Uterus (tissue), 4 donors: ENCODE measurements around the gene MRPL19. TPM values are rescaled to one million over a fixed set of nuclear protein-coding genes. Genes with fewer than 3 reads are reported as not detected.
"Not testable (repeated sequence)": the region's sequence is repeated elsewhere in the genome, so short reads cannot be mapped to it uniquely, and the experiment has no call there.

Experiments used
- DNase-seq, 2 donors: peaks; one replicate each; pipeline ENCODE4 v3.0.0-alpha.2; 2019 to 2020
- H3K27ac ChIP-seq, 2 donors: fragments of 200-600 bp; sonication (generic); 1 replicate in 1 of 2; 2 replicates in 1 of 2; pipeline ENCODE4 v1.5.1; 2016 to 2018
- H3K27me3 ChIP-seq, 2 donors: fragments of 200-600 bp; sonication (generic); one replicate each; pipeline ENCODE4 v1.5.1; 2018 to 2019; ENCODE audit warnings: control low read depth in 1 of 2
- H3K36me3 ChIP-seq, 2 donors: fragments of 200-600 bp; sonication (generic); one replicate each; pipeline ENCODE4 v1.5.1; 2019; ENCODE audit warnings: control low read depth in 1 of 2
- H3K4me1 ChIP-seq, 2 donors: fragments of 200-600 bp; sonication (generic); one replicate each; pipeline ENCODE4 v1.5.1; 2018 to 2019; ENCODE audit warnings: control low read depth in 1 of 2
- H3K4me3 ChIP-seq, 2 donors: fragments of 200-600 bp; sonication (generic); 1 replicate in 1 of 2; 2 replicates in 1 of 2; pipeline ENCODE4 v1.5.1; 2018 to 2019; ENCODE audit warnings: mild to moderate bottlenecking in 1 of 2
- H3K9me3 ChIP-seq, 2 donors: fragments of 200-600 bp; sonication (generic); one replicate each; pipeline ENCODE4 v1.5.1; 2019; ENCODE audit warnings: control low read depth in 1 of 2
- CTCF ChIP-seq, 4 experiments: fragments of 200-600 bp in 2 of 4; fragments of 450-650 bp in 2 of 4; sonication (generic) in 2 of 4; IDR thresholded peaks; one replicate each; pipeline ENCODE4 v1.5.1; 2016 to 2019; ENCODE audit warnings: antibody characterized with exemption in 4 of 4, mild to moderate bottlenecking in 2 of 4, moderate library complexity in 1 of 4
- POLR2A ChIP-seq, 2 donors: fragments of 450-650 bp; IDR thresholded peaks; one replicate each; pipeline ENCODE4 v1.6.1; 2016; ENCODE audit warnings: antibody characterized with exemption in 2 of 2, mild to moderate bottlenecking in 1 of 2, moderate library complexity in 1 of 2
- intact Hi-C: fragments of 100-400 bp; cut with DNase I; formaldehyde crosslinking; loops from one replicate; pipeline ENCODE4 v1.15.1; 2023; ENCODE audit warnings: low total_unique reads
- total RNA-seq, 4 donors: library from RNA; depleted of rRNA in 3 of 4; stranded (reverse); fragments of >200 nt in 3 of 4; gene quantifications; one replicate each; pipeline versions ENCODE4 v1.1.0 to v1.2.4, GENCODE V29; 2014 to 2023
- donor health status: DM: yes; HTN: yes; CAD: no.

MRPL19 gene
- total RNA-seq, 4 donors from 2014 or later = 27.9 to 64.0 (median 45.8) TPM

DNA sequence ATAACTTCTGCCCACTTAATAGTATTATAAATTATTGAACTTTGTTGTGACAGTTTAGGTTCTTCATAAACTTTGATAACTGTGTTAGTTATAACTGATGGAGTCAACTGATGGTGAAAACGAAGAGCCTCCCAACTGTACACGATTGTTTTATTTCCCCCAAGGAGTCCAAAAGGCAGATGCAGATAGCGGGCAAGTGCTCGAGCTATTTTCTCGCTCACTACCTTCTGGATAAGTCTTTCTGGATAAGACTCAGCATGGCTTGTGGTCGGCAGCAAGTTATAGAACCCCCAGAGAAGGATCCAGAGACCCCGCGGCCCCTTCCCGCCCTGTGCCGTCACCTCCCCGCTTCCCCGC lies 63.6 kb downstream of the MRPL19 start:
- no peaks in the 10 kb centered on the region for H3K36me3 ChIP-seq
- no peaks in the 10 kb centered on the region for H3K27me3 ChIP-seq
- TF ChIP-seq CTCF (IDR thresholded peaks at IDR 0.05) (no peak), POLR2A (IDR thresholded peaks at IDR 0.05) (no peak)
- H3K9me3 ChIP-seq = no peaks in the 10 kb centered on the region
- H3K27ac ChIP-seq = peak overlapping the region; percentile 86 to 91
- H3K4me3 ChIP-seq = peak overlapping the region; percentile 66 to 82
- no peaks in the 10 kb centered on the region for H3K4me1 ChIP-seq
- intact Hi-C loops = no loop called here
- DNase-seq = no peak

GRCh38 chr2:75710577-75711253 lies 64.1 kb downstream of the MRPL19 start, which contains the start of gene GCFC2:
TSS of gene GCFC2 (minus strand) at chr2:75710915. CDS start at chr2:75710855, 60 bp downstream.
- no peaks in the 10 kb centered on the region for H3K4me1 ChIP-seq
- peak; percentile 88 to 89 for DNase-seq
- peak within 1 kb of the TSS; percentile 66 to 82 for H3K4me3 ChIP-seq
- intact Hi-C loops = no loop called here
- peak within 1 kb of the TSS; percentile 86 to 91 for H3K27ac ChIP-seq
- no peaks in the 10 kb centered on the region for H3K36me3 ChIP-seq
- no peaks in the 10 kb centered on the region for H3K27me3 ChIP-seq
- TF ChIP-seq CTCF (IDR thresholded peaks at IDR 0.05) (peak in 3 of 4 experiments; percentile 28 to 45 (median 36)), POLR2A (IDR thresholded peaks at IDR 0.05) (peak; percentile 27 to 70)
- H3K9me3 ChIP-seq = no peaks in the 10 kb centered on the region

DNA sequence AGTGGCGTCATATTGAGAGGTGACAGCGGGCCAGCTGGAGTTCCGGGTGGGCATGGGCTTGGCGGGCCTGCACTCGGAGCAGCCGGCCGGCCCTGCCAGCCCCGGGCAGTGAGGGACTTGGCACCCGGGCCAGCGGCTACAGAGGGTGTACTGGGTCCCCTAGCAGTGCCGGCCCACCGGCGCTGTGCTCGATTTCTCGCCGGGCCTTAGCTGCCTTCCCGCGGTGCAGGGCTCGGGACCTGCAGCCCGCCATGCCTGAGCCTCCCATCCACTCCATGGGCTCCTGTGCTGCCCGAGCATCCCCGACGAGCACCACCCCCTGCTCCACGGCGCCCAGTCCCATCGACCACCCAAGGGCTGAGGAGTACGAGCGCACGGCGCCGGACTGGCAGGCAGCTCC lies 65.0 kb downstream of the MRPL19 start:
- H3K9me3 ChIP-seq, H3K27me3 ChIP-seq, H3K4me3 ChIP-seq, H3K4me1 ChIP-seq, intact Hi-C loops, H3K36me3 ChIP-seq, H3K27ac ChIP-seq: not testable (repeated sequence)
- peak; percentile 15 to 16 for DNase-seq

DNA sequence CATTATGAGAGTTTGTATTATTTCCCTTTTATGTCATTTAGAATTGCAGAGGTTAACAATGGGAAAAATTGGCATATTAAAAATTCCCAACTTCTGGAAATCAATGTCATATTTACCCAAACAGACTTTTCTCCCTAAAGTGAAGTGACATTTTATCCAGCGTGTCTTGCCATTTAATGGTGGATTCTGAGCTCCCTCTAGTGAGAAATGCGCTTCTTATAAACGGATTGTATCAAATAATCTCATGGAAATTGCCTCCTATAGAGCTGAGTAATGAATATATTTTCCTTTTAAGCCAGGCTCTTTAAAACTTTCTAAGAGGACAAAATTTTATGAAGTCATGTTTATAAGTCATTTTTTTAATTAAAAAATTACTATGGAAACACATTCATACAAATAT lies 69.8 kb downstream of the MRPL19 start:
- Histone ChIP-seq H3K36me3 (no peaks in the 10 kb centered on the region), H3K9me3 (no peaks in the 10 kb centered on the region), H3K4me1 (no peaks in the 10 kb centered on the region), H3K27me3 (no peaks in the 10 kb centered on the region), H3K4me3 (no peak overlapping the region), H3K27ac (no peak overlapping the region)
- TF ChIP-seq CTCF (IDR thresholded peaks at IDR 0.05) (no peak), POLR2A (IDR thresholded peaks at IDR 0.05) (no peak)
- intact Hi-C loops = no loop called here
- no peak for DNase-seq

DNA sequence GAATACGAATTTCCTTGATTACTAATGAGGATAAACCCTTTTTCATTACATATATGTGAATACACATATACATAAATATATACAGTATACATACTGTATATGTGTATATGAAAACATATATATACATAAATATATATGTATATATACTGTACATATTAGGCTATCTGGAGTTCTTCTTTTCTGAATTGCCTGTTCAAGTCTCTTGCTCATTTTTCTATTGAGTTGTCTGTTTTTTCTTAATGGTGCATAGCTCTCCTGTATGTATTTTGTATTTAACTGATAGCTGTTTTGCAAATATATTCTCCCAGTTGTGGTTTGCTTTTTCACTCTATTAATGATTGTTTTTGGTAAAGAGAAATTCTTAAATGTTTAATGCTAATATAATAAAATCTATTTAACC lies 73.0 kb downstream of the MRPL19 start:
- intact Hi-C loops = no loop called here

More for the DNA sequence above, 73.0 kb downstream of the MRPL19 start:
- Histone ChIP-seq H3K27me3 (no peaks in the 10 kb centered on the region), H3K36me3 (no peaks in the 10 kb centered on the region), H3K9me3 (no peaks in the 10 kb centered on the region), H3K4me1 (no peaks in the 10 kb centered on the region), H3K27ac (no peak overlapping the region), H3K4me3 (no peak overlapping the region)
- DNase-seq = no peak
- TF ChIP-seq CTCF (IDR thresholded peaks at IDR 0.05) (no peak), POLR2A (IDR thresholded peaks at IDR 0.05) (no peak)
